ENCODE results near the gene MSI2.

DNA sequence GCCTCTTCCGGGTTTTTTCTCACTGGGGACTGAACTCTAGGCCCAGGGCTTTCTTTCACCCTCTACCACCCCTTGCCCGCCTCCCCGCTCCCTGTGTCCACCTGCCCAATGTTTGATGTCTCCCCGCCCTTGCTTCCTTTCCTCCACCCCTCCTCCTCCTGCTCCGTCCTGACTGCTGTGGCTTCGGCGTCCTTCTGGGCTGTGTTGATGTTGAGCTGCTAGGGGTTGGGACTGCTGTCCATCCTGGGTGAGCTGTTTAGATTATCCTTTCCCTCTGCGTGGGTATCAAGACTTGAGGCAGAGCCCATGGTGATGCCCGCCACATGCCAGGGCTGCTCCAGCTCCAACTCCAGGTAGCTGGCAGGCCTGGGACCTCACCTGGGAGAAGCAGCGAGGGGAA is 371.3 kb downstream of the MSI2 start:
- TF ChIP-seq POLR2AphosphoS5 (IDR thresholded peaks at IDR 0.05; ENCODE audit: insufficient read depth, low read depth, low read length) (no peak), EZH2 (IDR thresholded peaks at IDR 0.05; ENCODE audit: borderline replicate concordance, low read depth, low read length, severe bottlenecking) (no peak), POLR2A (IDR thresholded peaks at IDR 0.05; ENCODE audit: low read depth, low read length) (no peak)
- TF ChIP-seq, protein P1, sequence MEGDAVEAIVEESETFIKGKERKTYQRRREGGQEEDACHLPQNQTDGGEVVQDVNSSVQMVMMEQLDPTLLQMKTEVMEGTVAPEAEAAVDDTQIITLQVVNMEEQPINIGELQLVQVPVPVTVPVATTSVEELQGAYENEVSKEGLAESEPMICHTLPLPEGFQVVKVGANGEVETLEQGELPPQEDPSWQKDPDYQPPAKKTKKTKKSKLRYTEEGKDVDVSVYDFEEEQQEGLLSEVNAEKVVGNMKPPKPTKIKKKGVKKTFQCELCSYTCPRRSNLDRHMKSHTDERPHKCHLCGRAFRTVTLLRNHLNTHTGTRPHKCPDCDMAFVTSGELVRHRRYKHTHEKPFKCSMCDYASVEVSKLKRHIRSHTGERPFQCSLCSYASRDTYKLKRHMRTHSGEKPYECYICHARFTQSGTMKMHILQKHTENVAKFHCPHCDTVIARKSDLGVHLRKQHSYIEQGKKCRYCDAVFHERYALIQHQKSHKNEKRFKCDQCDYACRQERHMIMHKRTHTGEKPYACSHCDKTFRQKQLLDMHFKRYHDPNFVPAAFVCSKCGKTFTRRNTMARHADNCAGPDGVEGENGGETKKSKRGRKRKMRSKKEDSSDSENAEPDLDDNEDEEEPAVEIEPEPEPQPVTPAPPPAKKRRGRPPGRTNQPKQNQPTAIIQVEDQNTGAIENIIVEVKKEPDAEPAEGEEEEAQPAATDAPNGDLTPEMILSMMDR (IDR thresholded peaks at IDR 0.05; ENCODE audit: extremely low read depth in 1 of 2, insufficient read depth in 1 of 2, low read depth in 1 of 2, low read length in 2 of 2): no peak
- TF ChIP-seq, protein P2, sequence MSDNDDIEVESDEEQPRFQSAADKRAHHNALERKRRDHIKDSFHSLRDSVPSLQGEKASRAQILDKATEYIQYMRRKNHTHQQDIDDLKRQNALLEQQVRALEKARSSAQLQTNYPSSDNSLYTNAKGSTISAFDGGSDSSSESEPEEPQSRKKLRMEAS (IDR thresholded peaks at IDR 0.05; ENCODE audit: insufficient read depth, insufficient read length): no peak

Data from endothelial cell of umbilical vein (primary cell).